Measurements from ENCODE around the gene HIRA.
A peak's percentile ranks its signal among the peaks of the same experiment; 100 is the strongest.

The HIRA gene

DNA sequence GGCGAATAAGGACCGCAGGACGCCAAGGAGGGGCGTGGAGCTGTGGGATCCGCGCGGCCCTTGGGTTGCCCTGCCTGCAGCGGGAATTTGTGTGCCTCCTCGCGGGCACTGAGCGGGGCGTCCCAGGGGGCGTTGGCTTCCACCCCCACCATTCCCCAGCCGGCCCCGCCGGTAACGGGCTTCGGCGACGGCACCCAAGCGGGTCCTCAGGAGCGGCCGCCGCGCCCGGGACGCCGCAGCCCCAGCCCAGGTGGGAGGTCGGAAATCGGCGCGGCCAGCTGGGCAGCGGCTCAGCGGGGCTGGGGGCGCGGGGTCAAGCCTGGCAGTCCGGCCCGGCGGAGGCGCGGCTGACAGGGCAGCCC, 140.3 kb downstream of the HIRA start:
- Histone ChIP-seq H3K79me2 (ENCODE audit: insufficient read depth, low read length) (no peaks in the 10 kb centered on the region), H3K9me2 (replicated peaks; ENCODE audit: insufficient read depth, low read length) (no peaks in the 10 kb centered on the region), H3F3A (ENCODE audit: insufficient read depth) (no peaks in the 10 kb centered on the region), H3K4me3 (ENCODE audit: insufficient read depth, low read length, poor library complexity, severe bottlenecking) (peak overlapping the region; percentile 56), H4K20me1 (ENCODE audit: low read depth, low read length) (no peaks in the 10 kb centered on the region), H3K9ac (ENCODE audit: low read length) (peak overlapping the region; percentile 68), H3K27me3 (ENCODE audit: low read length) (no peaks in the 10 kb centered on the region), H3K4me2 (ENCODE audit: low read depth, low read length, poor library complexity, severe bottlenecking) (peak overlapping the region; percentile 56), H2AFZ (ENCODE audit: low read depth, low read length, severe bottlenecking) (peak overlapping the region; percentile 82), H3K27ac (ENCODE audit: low read depth, low read length) (no peak overlapping the region), H3K9me3 (ENCODE audit: insufficient read depth, low read length) (no peaks in the 10 kb centered on the region), H3K36me3 (ENCODE audit: low read length) (no peaks in the 10 kb centered on the region)
- TF ChIP-seq, protein P1, sequence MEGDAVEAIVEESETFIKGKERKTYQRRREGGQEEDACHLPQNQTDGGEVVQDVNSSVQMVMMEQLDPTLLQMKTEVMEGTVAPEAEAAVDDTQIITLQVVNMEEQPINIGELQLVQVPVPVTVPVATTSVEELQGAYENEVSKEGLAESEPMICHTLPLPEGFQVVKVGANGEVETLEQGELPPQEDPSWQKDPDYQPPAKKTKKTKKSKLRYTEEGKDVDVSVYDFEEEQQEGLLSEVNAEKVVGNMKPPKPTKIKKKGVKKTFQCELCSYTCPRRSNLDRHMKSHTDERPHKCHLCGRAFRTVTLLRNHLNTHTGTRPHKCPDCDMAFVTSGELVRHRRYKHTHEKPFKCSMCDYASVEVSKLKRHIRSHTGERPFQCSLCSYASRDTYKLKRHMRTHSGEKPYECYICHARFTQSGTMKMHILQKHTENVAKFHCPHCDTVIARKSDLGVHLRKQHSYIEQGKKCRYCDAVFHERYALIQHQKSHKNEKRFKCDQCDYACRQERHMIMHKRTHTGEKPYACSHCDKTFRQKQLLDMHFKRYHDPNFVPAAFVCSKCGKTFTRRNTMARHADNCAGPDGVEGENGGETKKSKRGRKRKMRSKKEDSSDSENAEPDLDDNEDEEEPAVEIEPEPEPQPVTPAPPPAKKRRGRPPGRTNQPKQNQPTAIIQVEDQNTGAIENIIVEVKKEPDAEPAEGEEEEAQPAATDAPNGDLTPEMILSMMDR (IDR thresholded peaks at IDR 0.05; ENCODE audit: insufficient read depth, low read length, poor library complexity, severe bottlenecking) = no peak
- TF ChIP-seq EZH2phosphoT487 (conservative IDR thresholded peaks at IDR 0.05; ENCODE audit: low read length) = no peak

DNA sequence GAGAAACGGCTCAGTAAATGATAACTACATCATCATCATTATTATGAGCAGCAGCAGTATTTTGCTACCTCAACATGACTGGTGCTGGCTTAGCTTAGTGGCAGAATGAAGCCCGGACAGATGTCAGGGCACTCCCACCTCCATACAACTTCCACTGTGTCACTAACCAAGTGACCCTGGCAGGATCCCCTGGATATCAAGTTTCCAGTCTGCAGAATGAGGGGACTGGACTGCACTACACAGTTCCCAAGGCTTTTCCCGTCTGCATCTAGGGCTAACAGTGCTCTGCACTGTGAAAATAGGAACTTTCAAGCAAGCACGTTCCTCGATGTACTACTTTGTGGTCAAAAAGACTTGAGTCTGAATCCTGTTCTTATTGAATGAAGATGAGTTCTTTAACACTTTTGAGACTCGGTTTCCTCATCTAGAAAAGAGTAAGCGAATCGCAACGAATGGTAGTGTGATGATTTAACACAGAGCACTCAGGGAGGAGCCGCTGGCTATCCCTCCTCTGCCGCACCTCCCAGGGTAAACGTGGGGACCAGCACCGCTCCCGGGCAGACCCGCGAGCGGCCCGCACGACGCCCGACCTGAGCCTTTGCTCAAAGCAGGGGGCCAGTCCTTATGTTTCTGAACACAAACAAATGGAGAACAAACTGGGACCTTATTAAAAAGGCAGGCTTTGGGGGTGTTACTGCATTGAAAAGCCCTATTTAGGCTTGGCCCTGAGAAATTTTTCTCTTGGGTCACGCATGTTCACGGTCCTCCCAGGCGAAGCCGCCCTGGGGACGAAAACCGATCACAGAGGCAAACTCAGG, 140.9 kb downstream of the HIRA start:
- Histone ChIP-seq H3K79me2 (ENCODE audit: insufficient read depth, low read length) (no peaks in the 10 kb centered on the region), H3K4me2 (ENCODE audit: low read depth, low read length, poor library complexity, severe bottlenecking) (peak overlapping the region; percentile 56), H3K9ac (ENCODE audit: low read length) (peak overlapping the region; percentile 68), H3K27me3 (ENCODE audit: low read length) (no peaks in the 10 kb centered on the region), H3K9me3 (ENCODE audit: insufficient read depth, low read length) (no peaks in the 10 kb centered on the region), H3K36me3 (ENCODE audit: low read length) (no peaks in the 10 kb centered on the region), H2AFZ (ENCODE audit: low read depth, low read length, severe bottlenecking) (peak overlapping the region; percentile 82), H3K9me2 (replicated peaks; ENCODE audit: insufficient read depth, low read length) (no peaks in the 10 kb centered on the region), H3F3A (ENCODE audit: insufficient read depth) (no peaks in the 10 kb centered on the region), H3K4me3 (ENCODE audit: insufficient read depth, low read length, poor library complexity, severe bottlenecking) (peak overlapping the region; percentile 56), H4K20me1 (ENCODE audit: low read depth, low read length) (no peaks in the 10 kb centered on the region), H3K27ac (ENCODE audit: low read depth, low read length) (no peak overlapping the region)
- TF ChIP-seq, protein P1 (IDR thresholded peaks at IDR 0.05; ENCODE audit: insufficient read depth, low read length, poor library complexity, severe bottlenecking) = no peak
- no peak for TF ChIP-seq EZH2phosphoT487 (conservative IDR thresholded peaks at IDR 0.05; ENCODE audit: low read length)

DNA sequence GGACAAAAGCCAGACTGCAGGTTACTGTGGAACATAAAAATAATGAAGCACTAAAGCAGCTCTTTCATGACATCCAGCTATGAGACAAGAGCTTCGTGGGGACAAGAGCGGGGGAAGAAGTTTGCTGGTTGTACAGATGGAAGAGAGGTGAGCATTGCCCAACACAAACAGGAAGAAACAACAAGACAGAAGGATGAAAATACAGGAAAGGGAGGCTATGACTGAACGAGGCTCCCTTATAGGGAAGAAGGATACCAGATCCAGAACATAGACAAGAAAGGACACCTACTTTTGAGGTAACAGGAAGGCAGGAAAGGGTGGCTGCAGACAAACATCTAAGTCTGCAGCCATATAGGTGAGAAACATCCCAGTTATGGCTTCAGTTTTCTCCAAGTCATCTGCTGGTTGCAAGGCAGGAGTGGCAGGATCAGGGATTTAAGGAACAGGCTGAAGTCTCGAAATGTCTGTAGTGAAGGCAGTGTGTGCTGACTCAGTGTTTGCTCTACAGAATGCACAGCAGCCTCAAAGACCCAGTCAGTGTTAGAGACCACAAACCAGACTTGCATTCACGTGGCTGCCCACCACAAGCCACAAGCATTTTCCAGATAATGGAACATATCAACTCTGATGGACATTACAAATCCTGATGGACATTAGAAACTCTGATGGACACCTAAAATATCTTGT, 141.9 kb downstream of the HIRA start:
- H3K36me3 ChIP-seq (ENCODE audit: low read length) = no peaks in the 10 kb centered on the region
- H3K9ac ChIP-seq (ENCODE audit: low read length) = no peak overlapping the region
- H3K27me3 ChIP-seq (ENCODE audit: low read length) = no peaks in the 10 kb centered on the region
- no peak overlapping the region for H2AFZ ChIP-seq (ENCODE audit: low read depth, low read length, severe bottlenecking)
- H3F3A ChIP-seq (ENCODE audit: insufficient read depth) = no peaks in the 10 kb centered on the region
- H4K20me1 ChIP-seq (ENCODE audit: low read depth, low read length) = no peaks in the 10 kb centered on the region
- TF ChIP-seq EZH2phosphoT487 (conservative IDR thresholded peaks at IDR 0.05; ENCODE audit: low read length) = no peak
- TF ChIP-seq, protein P1 (IDR thresholded peaks at IDR 0.05; ENCODE audit: insufficient read depth, low read length, poor library complexity, severe bottlenecking) = no peak
- no peak overlapping the region for H3K4me2 ChIP-seq (ENCODE audit: low read depth, low read length, poor library complexity, severe bottlenecking)
- no peak overlapping the region for H3K27ac ChIP-seq (ENCODE audit: low read depth, low read length)
- no peaks in the 10 kb centered on the region for H3K79me2 ChIP-seq (ENCODE audit: insufficient read depth, low read length)
- no peaks in the 10 kb centered on the region for H3K9me2 ChIP-seq (replicated peaks; ENCODE audit: insufficient read depth, low read length)
- no peak overlapping the region for H3K4me3 ChIP-seq (ENCODE audit: insufficient read depth, low read length, poor library complexity, severe bottlenecking)
- H3K9me3 ChIP-seq (ENCODE audit: insufficient read depth, low read length) = no peaks in the 10 kb centered on the region
